Loucy (cell line): Measurements from ENCODE around the gene NDEL1.

Experiments used
- H2AFZ ChIP-seq: fragments of 200-600 bp; sonication (generic); 2 replicates; pipeline ENCODE4 v1.6.0; 2016; ENCODE audit warnings: antibody characterized with exemption, mild to moderate bottlenecking, low read length, moderate library complexity
- H3F3A ChIP-seq: fragments of 200-600 bp; 2 replicates; pipeline ENCODE4 v1.6.0; 2016; ENCODE audit warnings: antibody characterized with exemption, low read depth, mild to moderate bottlenecking
- H3K27me3 ChIP-seq: fragments of 200-600 bp; sonication (generic); 2 replicates; pipeline ENCODE4 v1.6.1; 2014; ENCODE audit warnings: low read length, mild to moderate bottlenecking; ENCODE audit not compliant: insufficient read depth, poor library complexity, severe bottlenecking
- H3K36me3 ChIP-seq: fragments of 200-600 bp; sonication (generic); 2 replicates; pipeline ENCODE4 v1.6.1; 2016; ENCODE audit warnings: low read length; ENCODE audit not compliant: insufficient read depth
- H3K4me1 ChIP-seq: fragments of 200-600 bp; sonication (generic); 2 replicates; pipeline ENCODE4 v1.5.1; 2014; ENCODE audit warnings: low read length, mild to moderate bottlenecking; ENCODE audit not compliant: insufficient read depth, poor library complexity, severe bottlenecking
- H3K4me2 ChIP-seq: fragments of 200-600 bp; sonication (generic); 2 replicates; pipeline ENCODE4 v1.6.0; 2014; ENCODE audit warnings: antibody characterized with exemption, low read length, low read depth, mild to moderate bottlenecking; ENCODE audit not compliant: poor library complexity, severe bottlenecking
- H3K4me3 ChIP-seq: fragments of 200-600 bp; sonication (generic); 2 replicates; pipeline ENCODE4 v1.5.1; 2014; ENCODE audit warnings: low read length, mild to moderate bottlenecking, mixed read lengths; ENCODE audit not compliant: poor library complexity, severe bottlenecking
- H3K79me2 ChIP-seq: fragments of 200-600 bp; sonication (generic); 2 replicates; pipeline ENCODE4 v1.6.1; 2014; ENCODE audit warnings: low read length; ENCODE audit not compliant: insufficient read depth
- H3K9ac ChIP-seq: fragments of 200-600 bp; sonication (generic); 2 replicates; pipeline ENCODE4 v1.6.0; 2014; ENCODE audit warnings: mild to moderate bottlenecking, low read depth, low read length, moderate library complexity; ENCODE audit not compliant: poor library complexity, severe bottlenecking
- H3K9me2 ChIP-seq: fragments of 200-600 bp; sonication (generic); replicated peaks from 2 replicates; pipeline ENCODE4 v1.6.1; 2016; ENCODE audit warnings: low read depth, low read length, mixed read lengths
- H3K9me3 ChIP-seq: fragments of 200-600 bp; sonication (generic); 2 replicates; pipeline ENCODE4 v1.6.1; 2014; ENCODE audit warnings: mild to moderate bottlenecking, antibody characterized with exemption, low read length, low read depth; ENCODE audit not compliant: insufficient read depth
- H4K20me1 ChIP-seq: fragments of 200-600 bp; sonication (generic); 2 replicates; pipeline ENCODE4 v1.6.0; 2014; ENCODE audit warnings: antibody characterized with exemption, low read length, mild to moderate bottlenecking; ENCODE audit not compliant: insufficient read depth, poor library complexity, severe bottlenecking
- EZH2phosphoT487 ChIP-seq: fragments of 200-600 bp; IDR thresholded peaks from 2 replicates; pipeline ENCODE4 v1.6.1; 2018; ENCODE audit warnings: antibody characterized with exemption, mild to moderate bottlenecking, moderate library complexity, borderline replicate concordance
- TF ChIP-seq, protein P1 (sequence below): fragments of 200-600 bp; sonication (generic); conservative IDR thresholded peaks from 2 replicates; pipeline ENCODE4 v1.5.1; 2014; ENCODE audit warnings: mild to moderate bottlenecking, antibody characterized with exemption, low read length

NDEL1 gene

DNA sequence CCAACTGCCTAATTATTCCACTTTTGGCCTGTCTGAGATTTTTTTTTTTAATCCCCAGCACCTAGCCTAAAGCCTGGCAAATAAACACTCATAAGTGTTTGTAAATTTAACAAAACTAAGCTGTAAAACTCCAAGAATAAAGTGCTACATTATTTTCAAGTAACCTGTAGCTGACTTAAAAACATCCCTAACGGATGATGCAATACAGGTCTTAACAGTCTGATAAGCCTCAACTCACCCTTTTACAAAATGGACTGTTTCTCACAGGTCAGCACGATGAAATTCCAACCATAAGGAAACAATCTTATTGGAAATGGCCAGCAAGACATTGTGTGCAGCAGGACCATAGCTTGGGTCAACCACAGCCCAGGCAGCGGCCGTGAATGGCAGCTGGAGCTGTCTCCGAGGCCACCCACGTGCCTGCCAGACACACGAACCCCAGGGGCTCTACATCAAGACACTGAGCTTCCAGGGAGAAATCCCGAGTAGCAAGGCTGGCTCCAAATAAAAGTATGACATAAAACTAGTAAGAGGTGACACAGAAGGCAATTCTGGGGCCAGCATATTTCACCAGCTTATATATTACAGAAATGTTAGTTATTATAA is 58.9 kb downstream of the NDEL1 start:
- no peak overlapping the region for H3K4me2 ChIP-seq
- no peaks in the 10 kb centered on the region for H3K4me1 ChIP-seq
- no peak overlapping the region for H2AFZ ChIP-seq
- no peaks in the 10 kb centered on the region for H3K9me2 ChIP-seq
- H3K79me2 ChIP-seq: no peaks in the 10 kb centered on the region
- H3K27me3 ChIP-seq: no peaks in the 10 kb centered on the region
- H4K20me1 ChIP-seq: no peaks in the 10 kb centered on the region
- no peaks in the 10 kb centered on the region for H3F3A ChIP-seq
- TF ChIP-seq, protein P1, sequence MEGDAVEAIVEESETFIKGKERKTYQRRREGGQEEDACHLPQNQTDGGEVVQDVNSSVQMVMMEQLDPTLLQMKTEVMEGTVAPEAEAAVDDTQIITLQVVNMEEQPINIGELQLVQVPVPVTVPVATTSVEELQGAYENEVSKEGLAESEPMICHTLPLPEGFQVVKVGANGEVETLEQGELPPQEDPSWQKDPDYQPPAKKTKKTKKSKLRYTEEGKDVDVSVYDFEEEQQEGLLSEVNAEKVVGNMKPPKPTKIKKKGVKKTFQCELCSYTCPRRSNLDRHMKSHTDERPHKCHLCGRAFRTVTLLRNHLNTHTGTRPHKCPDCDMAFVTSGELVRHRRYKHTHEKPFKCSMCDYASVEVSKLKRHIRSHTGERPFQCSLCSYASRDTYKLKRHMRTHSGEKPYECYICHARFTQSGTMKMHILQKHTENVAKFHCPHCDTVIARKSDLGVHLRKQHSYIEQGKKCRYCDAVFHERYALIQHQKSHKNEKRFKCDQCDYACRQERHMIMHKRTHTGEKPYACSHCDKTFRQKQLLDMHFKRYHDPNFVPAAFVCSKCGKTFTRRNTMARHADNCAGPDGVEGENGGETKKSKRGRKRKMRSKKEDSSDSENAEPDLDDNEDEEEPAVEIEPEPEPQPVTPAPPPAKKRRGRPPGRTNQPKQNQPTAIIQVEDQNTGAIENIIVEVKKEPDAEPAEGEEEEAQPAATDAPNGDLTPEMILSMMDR: no peak
- TF ChIP-seq EZH2phosphoT487: no peak
- no peak overlapping the region for H3K4me3 ChIP-seq
- H3K9ac ChIP-seq: no peak overlapping the region
- peaks cover 85% of the 10 kb centered on the region; the same call in 1 of the 2 replicates for H3K36me3 ChIP-seq
- H3K9me3 ChIP-seq: no peaks in the 10 kb centered on the region

DNA sequence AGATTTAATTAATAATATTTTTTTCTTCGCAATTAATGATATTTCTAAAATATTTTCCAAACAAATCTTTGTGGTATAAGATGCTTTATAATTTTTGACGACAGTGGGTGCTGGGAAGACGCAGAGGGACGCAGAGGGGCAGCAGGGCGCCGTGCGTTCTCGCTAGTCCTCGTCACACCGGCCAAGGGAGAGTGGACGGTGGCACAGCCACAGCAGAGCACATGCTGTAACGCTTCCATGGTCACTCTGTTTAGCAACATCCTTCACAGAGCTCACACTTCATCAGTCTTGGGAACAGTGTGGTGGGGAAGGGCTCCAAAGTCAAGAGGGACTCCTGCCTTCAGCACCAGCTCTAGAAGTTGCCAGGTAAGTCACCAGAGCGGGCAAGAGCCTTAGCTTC is 60.4 kb downstream of the NDEL1 start:
- no peaks in the 10 kb centered on the region for H3K9me3 ChIP-seq
- TF ChIP-seq, protein P1: no peak
- no peak for TF ChIP-seq EZH2phosphoT487
- peaks cover 84% of the 10 kb centered on the region; the same call in 1 of the 2 replicates for H3K36me3 ChIP-seq
- H3K27me3 ChIP-seq: no peaks in the 10 kb centered on the region
- no peaks in the 10 kb centered on the region for H3K9me2 ChIP-seq
- no peak overlapping the region for H3K4me2 ChIP-seq
- H3F3A ChIP-seq: no peaks in the 10 kb centered on the region
- H3K4me1 ChIP-seq: no peaks in the 10 kb centered on the region
- no peaks in the 10 kb centered on the region for H3K79me2 ChIP-seq
- H3K9ac ChIP-seq: no peak overlapping the region
- H3K4me3 ChIP-seq: no peak overlapping the region
- no peaks in the 10 kb centered on the region for H4K20me1 ChIP-seq
- no peak overlapping the region for H2AFZ ChIP-seq

DNA sequence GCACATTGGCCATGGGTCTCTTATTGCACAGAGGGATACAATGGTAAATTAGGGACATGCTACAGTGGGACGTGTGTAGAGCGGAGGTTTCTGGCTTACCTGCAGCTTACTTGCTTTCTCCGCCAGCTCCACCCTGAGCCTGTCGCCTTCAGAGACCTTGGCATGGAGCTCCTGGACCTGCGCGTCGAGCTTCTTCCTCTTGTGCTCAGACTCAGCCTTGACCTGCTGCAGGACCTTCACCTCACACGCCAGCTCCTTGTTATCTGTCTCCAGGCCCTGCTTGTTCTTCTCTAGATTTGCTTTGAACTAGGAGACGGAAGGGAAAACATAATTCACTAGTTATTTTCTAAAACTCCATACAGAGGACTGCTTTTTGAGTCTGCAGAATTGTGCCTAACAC is 63.5 kb downstream of the NDEL1 start:
- Histone ChIP-seq H4K20me1 (no peaks in the 10 kb centered on the region), H3K9me3 (no peaks in the 10 kb centered on the region), H3F3A (no peaks in the 10 kb centered on the region), H3K9ac (no peak overlapping the region), H2AFZ (no peak overlapping the region), H3K4me1 (no peaks in the 10 kb centered on the region), H3K79me2 (no peaks in the 10 kb centered on the region), H3K9me2 (no peaks in the 10 kb centered on the region), H3K27me3 (no peaks in the 10 kb centered on the region), H3K36me3 (peaks cover 65% of the 10 kb centered on the region; the same call in 1 of the 2 replicates), H3K4me3 (no peak overlapping the region), H3K4me2 (no peak overlapping the region)
- TF ChIP-seq, protein P1: no peak
- TF ChIP-seq EZH2phosphoT487: no peak
